Superior temporal gyrus (tissue), 1 donor: ENCODE measurements around the gene SLC4A8.
"Not testable (repeated sequence)": the region's sequence is repeated elsewhere in the genome, so short reads cannot be mapped to it uniquely, and the experiment has no call there.

Experiments
- DNase-seq: peaks from one replicate; pipeline ENCODE4 v3.0.0-alpha.2; 2016; ENCODE audit errors: extremely low spot score

SLC4A8 gene

GRCh38 chr12:51475543-51475942, 50.9 kb downstream of the SLC4A8 start:
- no peak for DNase-seq

- no peak for DNase-seq
Observed at GRCh38 chr12:51480978-51481377, 56.3 kb downstream of the SLC4A8 start.

- DNase-seq = no peak
Observed at GRCh38 chr12:51482929-51483697, 58.5 kb downstream of the SLC4A8 start.

- no peak for DNase-seq
Observed at GRCh38 chr12:51484119-51484518, 59.5 kb downstream of the SLC4A8 start.

- no peak for DNase-seq
Observed at GRCh38 chr12:51488281-51488680, 63.6 kb downstream of the SLC4A8 start.

- DNase-seq = no peak
Observed at GRCh38 chr12:51493281-51493680, 68.7 kb downstream of the SLC4A8 start.

- no peak for DNase-seq
Observed at GRCh38 chr12:51496895-51497294, 72.3 kb downstream of the SLC4A8 start.

- no peak for DNase-seq
Observed at GRCh38 chr12:51504851-51505250, 80.2 kb downstream of the SLC4A8 start.

GRCh38 chr12:51505360-51506105, 80.9 kb downstream of the SLC4A8 start:
- DNase-seq = no peak

GRCh38 chr12:51507178-51507577, 82.5 kb downstream of the SLC4A8 start:
- peak; percentile 73 for DNase-seq

GRCh38 chr12:51508285-51508684, 83.7 kb downstream of the SLC4A8 start:
- DNase-seq = no peak

GRCh38 chr12:51511546-51512260, 87.1 kb downstream of the SLC4A8 start:
- no peak for DNase-seq

GRCh38 chr12:51512438-51512837, 87.8 kb downstream of the SLC4A8 start:
- no peak for DNase-seq

GRCh38 chr12:51515037-51515436, 90.4 kb downstream of the SLC4A8 start:
- not testable (repeated sequence) for DNase-seq

GRCh38 chr12:51517316-51517715, 92.7 kb downstream of the SLC4A8 start:
- no peak for DNase-seq

GRCh38 chr12:51517800-51518199, 93.2 kb downstream of the SLC4A8 start:
- no peak for DNase-seq

GRCh38 chr12:51519755-51520154, 95.1 kb downstream of the SLC4A8 start:
- no peak for DNase-seq

- DNase-seq = peak; percentile 42
Observed at GRCh38 chr12:51520576-51521325, 96.1 kb downstream of the SLC4A8 start.

GRCh38 chr12:51521554-51522276, 97.1 kb downstream of the SLC4A8 start:
- no peak for DNase-seq

GRCh38 chr12:51522696-51523095, 98.1 kb downstream of the SLC4A8 start:
- no peak for DNase-seq

GRCh38 chr12:51524386-51524901, 99.8 kb downstream of the SLC4A8 start:
- no peak for DNase-seq
